ENCODE data around the gene AFF1. TPM values are rescaled to one million over a fixed set of nuclear protein-coding genes. Genes with fewer than 3 reads are reported as not detected.

Gene AFF1
- total RNA-seq, 3 donors from 2014 or later, result 84.0 to 150 (median 120) TPM

DNA sequence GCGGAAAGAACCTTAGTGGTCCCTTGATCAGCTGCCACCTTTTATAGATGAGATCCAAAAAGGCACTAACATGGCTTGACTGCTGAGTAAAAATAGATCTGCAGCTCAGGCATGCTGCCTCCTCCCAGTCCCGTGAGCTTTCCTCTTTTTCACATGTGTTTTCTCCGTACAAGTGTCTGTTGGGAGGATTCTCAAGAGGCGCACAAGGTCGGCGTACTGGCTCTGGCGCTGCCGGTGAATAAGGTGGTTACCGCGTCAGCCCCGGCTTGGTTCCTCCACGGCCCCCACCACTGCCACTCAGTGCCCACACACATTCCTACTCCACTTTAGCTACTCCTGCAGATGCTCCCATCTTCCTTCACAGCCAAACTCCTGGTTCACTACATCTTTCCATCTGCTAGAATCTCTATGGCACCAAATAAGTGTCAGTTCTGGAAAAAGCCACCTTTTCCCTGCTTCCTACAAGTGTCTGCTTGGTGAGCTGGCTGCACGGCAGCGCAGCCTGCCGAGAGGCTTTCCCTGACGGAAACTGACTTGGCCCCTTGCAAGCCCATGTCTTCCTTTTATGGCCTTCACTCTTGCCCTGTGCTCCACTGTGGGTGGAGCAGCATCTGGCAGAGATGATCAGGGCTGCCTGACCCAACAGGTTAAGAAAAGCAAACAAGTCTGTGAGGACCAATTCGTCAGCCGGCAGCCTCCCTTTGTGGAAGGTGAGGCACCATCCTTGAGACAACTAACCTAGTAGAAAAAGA is 185.8 kb downstream of the AFF1 start:
- TF ChIP-seq, protein P1, sequence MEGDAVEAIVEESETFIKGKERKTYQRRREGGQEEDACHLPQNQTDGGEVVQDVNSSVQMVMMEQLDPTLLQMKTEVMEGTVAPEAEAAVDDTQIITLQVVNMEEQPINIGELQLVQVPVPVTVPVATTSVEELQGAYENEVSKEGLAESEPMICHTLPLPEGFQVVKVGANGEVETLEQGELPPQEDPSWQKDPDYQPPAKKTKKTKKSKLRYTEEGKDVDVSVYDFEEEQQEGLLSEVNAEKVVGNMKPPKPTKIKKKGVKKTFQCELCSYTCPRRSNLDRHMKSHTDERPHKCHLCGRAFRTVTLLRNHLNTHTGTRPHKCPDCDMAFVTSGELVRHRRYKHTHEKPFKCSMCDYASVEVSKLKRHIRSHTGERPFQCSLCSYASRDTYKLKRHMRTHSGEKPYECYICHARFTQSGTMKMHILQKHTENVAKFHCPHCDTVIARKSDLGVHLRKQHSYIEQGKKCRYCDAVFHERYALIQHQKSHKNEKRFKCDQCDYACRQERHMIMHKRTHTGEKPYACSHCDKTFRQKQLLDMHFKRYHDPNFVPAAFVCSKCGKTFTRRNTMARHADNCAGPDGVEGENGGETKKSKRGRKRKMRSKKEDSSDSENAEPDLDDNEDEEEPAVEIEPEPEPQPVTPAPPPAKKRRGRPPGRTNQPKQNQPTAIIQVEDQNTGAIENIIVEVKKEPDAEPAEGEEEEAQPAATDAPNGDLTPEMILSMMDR (IDR thresholded peaks at IDR 0.05), result no peak
- H3K36me3 ChIP-seq (ENCODE audit: low read depth), result peaks cover 6% of the 10 kb centered on the region
- DNase-seq, result peak; percentile 78 to 82 (median 80)
- ATAC-seq, result peak; percentile 97
- peaks cover 12% of the 10 kb centered on the region for H3K4me1 ChIP-seq (ENCODE audit: low read depth)
- H3K4me3 ChIP-seq, result no peak overlapping the region
- H3K9me3 ChIP-seq, result no peaks in the 10 kb centered on the region
- intact Hi-C loops (cut with DNase I, micrococcal nuclease), result no loop called here

DNA sequence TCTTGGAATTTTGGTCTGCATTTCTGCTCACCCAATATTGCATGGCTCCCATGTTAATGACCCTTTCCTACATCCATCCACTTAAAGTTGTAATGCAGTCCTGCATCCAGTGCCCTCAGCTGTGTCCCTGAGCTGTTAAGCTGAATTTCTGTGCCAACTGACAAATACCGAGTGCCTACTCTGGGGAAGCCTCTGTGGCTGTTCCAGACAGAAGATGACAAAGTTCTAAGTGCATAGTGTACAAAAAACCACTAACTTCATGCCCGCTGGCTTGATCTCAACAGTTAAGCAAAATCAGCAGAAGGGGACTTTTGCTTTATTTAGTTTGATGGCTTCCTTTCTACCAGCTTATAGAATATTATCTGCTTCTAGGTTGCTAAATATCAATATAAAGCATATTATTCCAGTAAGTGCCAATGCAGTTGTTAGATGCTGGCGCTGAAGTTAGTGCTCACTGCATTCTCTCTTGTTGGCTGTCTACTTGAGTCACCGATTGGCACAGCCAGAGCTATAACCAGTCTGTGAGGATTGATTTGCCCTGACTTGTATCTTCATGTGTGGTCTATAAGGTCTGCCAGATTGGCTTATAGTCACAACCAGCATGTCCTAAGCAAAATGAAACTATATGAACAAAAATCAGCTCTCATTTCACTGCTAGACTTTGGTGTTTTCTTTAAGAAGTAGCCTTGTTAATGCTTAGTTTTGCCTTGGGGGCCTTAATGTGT is 186.7 kb downstream of the AFF1 start:
- ATAC-seq (no peak), DNase-seq (no peak)
- H3K4me1 ChIP-seq (ENCODE audit: low read depth), result peaks cover 12% of the 10 kb centered on the region
- no peaks in the 10 kb centered on the region for H3K36me3 ChIP-seq (ENCODE audit: low read depth)
- intact Hi-C loops (cut with DNase I, micrococcal nuclease), result no loop called here
- no peaks in the 10 kb centered on the region for H3K9me3 ChIP-seq
- TF ChIP-seq, protein P1 (IDR thresholded peaks at IDR 0.05), result no peak
- H3K4me3 ChIP-seq, result no peak overlapping the region

DNA sequence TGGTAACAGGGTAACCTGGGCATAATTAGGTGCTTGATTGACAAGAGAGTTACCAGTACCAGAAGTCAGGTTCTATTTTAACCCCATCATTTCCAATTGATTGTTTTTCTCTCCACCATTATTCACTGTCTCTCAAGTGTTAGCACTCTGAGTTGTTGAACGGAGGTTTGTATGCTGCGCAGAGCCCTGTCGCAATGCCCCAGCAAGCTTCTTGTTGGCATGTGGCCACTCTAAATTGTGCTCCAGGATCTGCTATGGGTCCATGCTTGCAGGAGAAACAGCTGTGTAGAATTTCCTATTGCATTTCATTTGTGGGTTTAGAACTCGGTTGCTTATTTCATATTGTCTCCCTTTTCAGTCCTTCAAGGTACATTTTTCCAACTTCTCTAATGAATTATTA is 187.4 kb downstream of the AFF1 start:
- ATAC-seq (no peak), DNase-seq (no peak)
- Histone ChIP-seq H3K36me3 (ENCODE audit: low read depth) (no peaks in the 10 kb centered on the region), H3K4me1 (ENCODE audit: low read depth) (peaks cover 12% of the 10 kb centered on the region), H3K9me3 (no peaks in the 10 kb centered on the region), H3K4me3 (no peak overlapping the region)
- TF ChIP-seq, protein P1 (IDR thresholded peaks at IDR 0.05), result no peak
- intact Hi-C loops (cut with DNase I, micrococcal nuclease), result no loop called here

DNA sequence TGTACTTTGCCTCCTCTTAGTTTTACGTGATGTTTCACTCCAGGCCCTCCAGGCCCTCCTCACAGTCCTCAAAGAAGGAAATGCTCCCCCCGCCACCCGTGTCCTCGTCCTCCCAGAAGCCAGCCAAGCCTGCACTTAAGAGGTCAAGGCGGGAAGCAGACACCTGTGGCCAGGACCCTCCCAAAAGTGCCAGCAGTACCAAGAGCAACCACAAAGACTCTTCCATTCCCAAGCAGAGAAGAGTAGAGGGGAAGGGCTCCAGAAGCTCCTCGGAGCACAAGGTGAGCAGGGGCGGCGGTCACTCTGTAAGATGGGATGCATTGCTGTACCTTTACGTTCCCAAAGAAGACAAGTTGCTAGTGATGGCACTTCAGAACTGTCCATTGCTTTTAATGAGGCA is 191.2 kb downstream of the AFF1 start:
- no peak for DNase-seq
- TF ChIP-seq, protein P1 (IDR thresholded peaks at IDR 0.05), result no peak
- Histone ChIP-seq H3K36me3 (ENCODE audit: low read depth) (no peaks in the 10 kb centered on the region), H3K4me1 (ENCODE audit: low read depth) (peaks cover 5% of the 10 kb centered on the region), H3K9me3 (no peaks in the 10 kb centered on the region), H3K4me3 (no peak overlapping the region)
- ATAC-seq, result no peak
- intact Hi-C loops (cut with DNase I, micrococcal nuclease), result no loop called here

DNA sequence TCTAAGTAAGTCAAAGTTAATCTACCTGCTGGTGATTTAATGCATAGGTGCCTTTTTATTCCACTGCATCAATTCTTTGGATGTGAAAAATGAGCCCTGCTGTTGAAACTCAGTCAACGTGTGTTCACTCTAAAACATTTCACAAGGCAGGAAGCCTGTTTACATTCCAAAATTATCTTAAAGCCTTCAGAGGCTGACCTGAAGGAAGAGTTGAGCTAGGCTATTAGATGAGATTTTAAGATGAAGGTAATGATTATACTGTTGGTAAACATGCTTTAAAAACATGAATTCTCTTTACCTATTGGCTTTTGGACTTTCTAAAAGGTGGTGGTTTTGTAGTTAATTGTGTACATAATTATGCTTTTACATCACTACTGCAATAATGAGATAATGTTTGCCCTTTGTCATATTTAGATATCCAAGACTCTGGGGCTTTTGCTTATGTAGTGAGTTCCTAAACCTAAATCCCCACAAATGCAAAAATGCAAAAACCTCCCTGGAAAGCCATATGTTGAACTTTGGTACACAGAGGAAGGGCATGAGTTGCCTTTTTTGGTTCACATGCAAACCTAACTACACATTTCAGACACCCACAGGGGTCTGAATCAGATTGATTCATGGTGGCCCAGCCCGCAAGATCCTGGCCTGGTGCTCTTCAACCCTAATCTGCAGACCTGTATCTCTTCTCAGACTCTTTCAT is 193.3 kb downstream of the AFF1 start:
- DNase-seq (no peak), ATAC-seq (no peak)
- intact Hi-C loops (cut with DNase I, micrococcal nuclease), result no loop called here
- Histone ChIP-seq H3K36me3 (ENCODE audit: low read depth) (peaks cover 8% of the 10 kb centered on the region), H3K4me3 (no peak overlapping the region), H3K4me1 (ENCODE audit: low read depth) (no peaks in the 10 kb centered on the region), H3K9me3 (no peaks in the 10 kb centered on the region)
- TF ChIP-seq, protein P1 (IDR thresholded peaks at IDR 0.05), result no peak
